GM23338 (cell line): ENCODE data around the gene CABP4. TPM values are rescaled to one million over a fixed set of nuclear protein-coding genes. Genes with fewer than 3 reads are reported as not detected.

ENCODE experiments used
- ATAC-seq: fragments of 200-7000 bp; cut with Tn5 transposase; 3 replicates; pipeline ENCODE4 v1.9.1; 2020
- DNase-seq: peaks from one replicate; pipeline ENCODE4 v3.0.0-alpha.2; 2015; ENCODE audit warnings: low spot score
- H2AFZ ChIP-seq: fragments of 200-600 bp; sonication (generic); 2 replicates; pipeline ENCODE4 v1.8.0; 2016; ENCODE audit warnings: antibody characterized with exemption, mild to moderate bottlenecking, moderate library complexity
- H3F3A ChIP-seq: fragments of 200-600 bp; sonication (generic); replicated peaks from 2 replicates; pipeline ENCODE4 v1.8.0; 2017; ENCODE audit warnings: antibody characterized with exemption, mixed run types, low read depth
- H3K27ac ChIP-seq: fragments of 200-600 bp; sonication (generic); 2 replicates; pipeline ENCODE4 v1.6.1; 2016; ENCODE audit warnings: low read depth
- H3K27me3 ChIP-seq: fragments of 200-600 bp; sonication (generic); 2 replicates; pipeline ENCODE4 v1.8.0; 2016; ENCODE audit warnings: mild to moderate bottlenecking, mixed run types, moderate library complexity; ENCODE audit not compliant: insufficient read depth
- H3K36me3 ChIP-seq: fragments of 200-600 bp; sonication (generic); 2 replicates; pipeline ENCODE4 v1.8.0; 2016; ENCODE audit warnings: mild to moderate bottlenecking; ENCODE audit not compliant: insufficient read depth
- H3K4me1 ChIP-seq: fragments of 200-600 bp; sonication (generic); 2 replicates; pipeline ENCODE4 v1.8.0; 2016; ENCODE audit warnings: mild to moderate bottlenecking, moderate library complexity; ENCODE audit not compliant: insufficient read depth
- H3K4me2 ChIP-seq: fragments of 200-600 bp; sonication (generic); 2 replicates; pipeline ENCODE4 v1.7.1; 2017; ENCODE audit warnings: mixed run types
- H3K4me3 ChIP-seq: fragments of 200-600 bp; sonication (generic); 2 replicates; pipeline ENCODE4 v1.6.1; 2016; ENCODE audit warnings: mixed run types
- H3K79me2 ChIP-seq: fragments of 200-600 bp; sonication (generic); replicated peaks from 2 replicates; pipeline ENCODE4 v1.8.0; 2017; ENCODE audit warnings: mild to moderate bottlenecking; ENCODE audit not compliant: insufficient read depth
- H3K9me2 ChIP-seq: fragments of 200-600 bp; sonication (generic); 2 replicates; pipeline ENCODE4 v1.8.0; 2017; ENCODE audit not compliant: insufficient read depth
- H4K20me1 ChIP-seq: fragments of 200-600 bp; sonication (generic); replicated peaks from 2 replicates; pipeline ENCODE4 v1.8.0; 2017; ENCODE audit warnings: mild to moderate bottlenecking; ENCODE audit not compliant: insufficient read depth
- H3K27ac Mint-ChIP-seq: 2 replicates; pipeline ENCODE4 v1.8.0; 2020; ENCODE audit warnings: inconsistent platforms, mild to moderate bottlenecking, moderate library complexity, mixed read lengths
- H3K27me3 Mint-ChIP-seq: 3 replicates; pipeline ENCODE4 v1.8.0; 2022; ENCODE audit warnings: low read depth, mild to moderate bottlenecking, moderate library complexity, mixed read lengths, inconsistent platforms; ENCODE audit not compliant: insufficient read depth, poor library complexity
- H3K36me3 Mint-ChIP-seq: 3 replicates; pipeline ENCODE4 v1.8.0; 2021; ENCODE audit warnings: low read depth, mild to moderate bottlenecking, inconsistent platforms, moderate library complexity, mixed read lengths
- H3K4me1 Mint-ChIP-seq: 3 replicates; pipeline ENCODE4 v1.8.0; 2020; ENCODE audit warnings: mild to moderate bottlenecking, inconsistent platforms, mixed read lengths
- H3K4me3 Mint-ChIP-seq: 3 replicates; pipeline ENCODE4 v1.8.0; 2021; ENCODE audit warnings: moderate library complexity, mild to moderate bottlenecking, inconsistent platforms, mixed read lengths
- H3K9me3 Mint-ChIP-seq: 3 replicates; pipeline ENCODE4 v1.8.0; 2020; ENCODE audit warnings: moderate library complexity, mild to moderate bottlenecking, inconsistent platforms, mixed read lengths
- CTCF ChIP-seq, 2 experiments: fragments of 200-600 bp in 1 of 2; sonication (generic) in 1 of 2; conservative IDR thresholded peaks; 2 replicates each; pipeline versions ENCODE4 v1.5.1 to v1.6.1; 2016 to 2017; ENCODE audit warnings: antibody characterized with exemption in 2 of 2, low read depth in 2 of 2, mild to moderate bottlenecking in 2 of 2, moderate library complexity in 1 of 2
- EZH2 ChIP-seq: fragments of 200-600 bp; sonication (generic); IDR thresholded peaks from one replicate; pipeline ENCODE4 v1.8.0; 2017; ENCODE audit warnings: antibody characterized with exemption, mild to moderate bottlenecking, low read depth; ENCODE audit not compliant: unreplicated experiment
- EZH2phosphoT487 ChIP-seq: fragments of 200-600 bp; sonication (generic); IDR thresholded peaks from one replicate; pipeline ENCODE4 v1.8.1; 2018; ENCODE audit warnings: antibody characterized with exemption; ENCODE audit not compliant: unreplicated experiment
- JUNB ChIP-seq: IDR thresholded peaks from one replicate; pipeline ENCODE4 v1.6.1; 2016; ENCODE audit warnings: antibody characterized with exemption; ENCODE audit not compliant: unreplicated experiment
- NANOG ChIP-seq: IDR thresholded peaks from 2 replicates; pipeline ENCODE4 v1.6.1; 2016; ENCODE audit warnings: antibody characterized with exemption, borderline replicate concordance
- POLR2AphosphoS5 ChIP-seq: IDR thresholded peaks from 2 replicates; pipeline ENCODE4 v1.6.1; 2016; ENCODE audit warnings: antibody characterized with exemption, low read depth
- REST ChIP-seq: IDR thresholded peaks from one replicate; pipeline ENCODE4 v1.6.1; 2018; ENCODE audit warnings: antibody characterized with exemption; ENCODE audit not compliant: unreplicated experiment
- STAT1 ChIP-seq: IDR thresholded peaks from one replicate; pipeline ENCODE4 v1.6.1; 2016; ENCODE audit warnings: antibody characterized with exemption; ENCODE audit not compliant: unreplicated experiment
- ZNF331 ChIP-seq: fragments of 250-450 bp; sonication (Bioruptor Pico); IDR thresholded peaks from 2 replicates; pipeline ENCODE4 v1.5.0; 2020; ENCODE audit warnings: low read depth, mild to moderate bottlenecking, moderate library complexity
- ZNF462 ChIP-seq: fragments of 250-450 bp; sonication (Bioruptor Pico); IDR thresholded peaks from 2 replicates; pipeline ENCODE4 v1.5.0; 2020; ENCODE audit warnings: mild to moderate bottlenecking, moderate library complexity
- polyA plus RNA-seq: library from polyadenylated mRNA; unstranded; fragments of >200 nt; fragmentation: Nextera tagmentation; extraction: Ambion mirVana; gene quantifications from 2 replicates; pipeline ENCODE4 v1.2.1, GENCODE V29; 2016
- total RNA-seq: library from RNA; depleted of rRNA; stranded (reverse); fragments of >200 nt; shearing (Covaris generic); gene quantifications from 2 replicates; pipeline ENCODE4 v1.2.3, GENCODE V29; 2014

The CABP4 gene
- total and polyA plus RNA-seq, 2 experiments from 2014 or later, result 0.28 TPM; not detected in 1

- TF ChIP-seq CTCF (conservative IDR thresholded peaks at IDR 0.05; ENCODE audit: low read depth in 2 of 2) (no peak), STAT1 (no peak), EZH2phosphoT487 (no peak), POLR2AphosphoS5 (no peak), NANOG (no peak)
Observed at GRCh38 chr11:67416416-67417335, 38.5 kb upstream of the CABP4 start (continued).

GRCh38 chr11:67417425-67417824 lies 37.7 kb upstream of the CABP4 start:
- H3K9me3 Mint-ChIP-seq, result no peaks in the 10 kb centered on the region
- H3K36me3 ChIP-seq, result no peaks in the 10 kb centered on the region
- H3K79me2 ChIP-seq, result no peaks in the 10 kb centered on the region
- H3K4me1 Mint-ChIP-seq, result peaks cover 13% of the 10 kb centered on the region
- H3K27me3 ChIP-seq, result peaks cover 16% of the 10 kb centered on the region; the same call in 1 of the 2 replicates
- no peak for ATAC-seq
- no peak overlapping the region for H3K27ac ChIP-seq
- H3K4me1 ChIP-seq, result peaks cover 15% of the 10 kb centered on the region; the same call in 1 of the 2 replicates
- H2AFZ ChIP-seq, result no peak overlapping the region
- H3K4me2 ChIP-seq, result no peak overlapping the region
- H3K4me3 Mint-ChIP-seq, result no peak overlapping the region; the same call in 2 of the 3 replicates
- H4K20me1 ChIP-seq, result no peaks in the 10 kb centered on the region
- H3K4me3 ChIP-seq, result no peak overlapping the region
- no peaks in the 10 kb centered on the region for H3F3A ChIP-seq
- H3K27ac Mint-ChIP-seq, result no peak overlapping the region
- peaks cover 23% of the 10 kb centered on the region for H3K27me3 Mint-ChIP-seq
- no peak for DNase-seq
- H3K9me2 ChIP-seq, result no peaks in the 10 kb centered on the region
- H3K36me3 Mint-ChIP-seq, result no peaks in the 10 kb centered on the region
- TF ChIP-seq POLR2AphosphoS5 (no peak), ZNF462 (CRISPR knock-in tag) (no peak), JUNB (no peak), REST (no peak), ZNF331 (no peak), EZH2 (no peak), CTCF (conservative IDR thresholded peaks at IDR 0.05; ENCODE audit: low read depth in 2 of 2) (no peak)
